MM.1S (cell line): ENCODE data around the gene NCKAP5.

Experiments used
- DNase-seq: peaks from one replicate; pipeline ENCODE4 v3.0.0-alpha.2; 2015
- H2AFZ ChIP-seq: fragments of 300-600 bp; sonication (generic); 2 replicates; pipeline ENCODE4 v1.6.0; 2016; ENCODE audit warnings: antibody characterized with exemption, low read length
- H3F3A ChIP-seq: fragments of 300-600 bp; sonication (generic); 2 replicates; pipeline ENCODE4 v1.6.1; 2016; ENCODE audit warnings: mild to moderate bottlenecking, antibody characterized with exemption, low read length, moderate library complexity, mixed read lengths; ENCODE audit not compliant: insufficient read depth
- H3K27ac ChIP-seq: fragments of 300-600 bp; sonication (generic); 2 replicates; pipeline ENCODE4 v1.5.1; 2016; ENCODE audit warnings: mild to moderate bottlenecking, low read length
- H3K27me3 ChIP-seq: fragments of 300-600 bp; sonication (generic); replicated peaks from 2 replicates; pipeline ENCODE4 v1.6.0; 2016; ENCODE audit warnings: low read length; ENCODE audit not compliant: insufficient read depth
- H3K36me3 ChIP-seq: fragments of 300-600 bp; sonication (generic); replicated peaks from 2 replicates; pipeline ENCODE4 v1.6.1; 2016; ENCODE audit warnings: mild to moderate bottlenecking, low read length, mixed read lengths; ENCODE audit not compliant: insufficient read depth
- H3K4me1 ChIP-seq: fragments of 300-600 bp; sonication (generic); 2 replicates; pipeline ENCODE4 v1.6.1; 2016; ENCODE audit warnings: low read length, mixed read lengths
- H3K4me2 ChIP-seq: fragments of 300-600 bp; sonication (generic); 2 replicates; pipeline ENCODE4 v1.6.0; 2016; ENCODE audit warnings: low read depth, low read length
- H3K4me3 ChIP-seq: fragments of 300-600 bp; sonication (generic); 2 replicates; pipeline ENCODE4 v1.5.1; 2016; ENCODE audit warnings: low read length, mixed read lengths
- H3K79me2 ChIP-seq: fragments of 300-600 bp; sonication (generic); 2 replicates; pipeline ENCODE4 v1.6.1; 2016; ENCODE audit warnings: mixed run types, low read length, mixed read lengths
- H3K9ac ChIP-seq: fragments of 300-600 bp; sonication (generic); 2 replicates; pipeline ENCODE4 v1.6.1; 2016; ENCODE audit warnings: low read length, mixed read lengths
- H3K9me2 ChIP-seq: fragments of 300-600 bp; sonication (generic); replicated peaks from 2 replicates; pipeline ENCODE4 v1.6.1; 2016; ENCODE audit warnings: mild to moderate bottlenecking, low read length, mixed read lengths; ENCODE audit not compliant: insufficient read depth
- H3K9me3 ChIP-seq: fragments of 300-600 bp; sonication (generic); replicated peaks from 2 replicates; pipeline ENCODE4 v1.6.1; 2016; ENCODE audit warnings: mild to moderate bottlenecking, low read length, mixed read lengths; ENCODE audit not compliant: insufficient read depth
- H4K20me1 ChIP-seq: fragments of 300-600 bp; sonication (generic); 2 replicates; pipeline ENCODE4 v1.6.1; 2016; ENCODE audit warnings: mild to moderate bottlenecking, low read length, moderate library complexity, mixed read lengths; ENCODE audit not compliant: insufficient read depth
- CTCF ChIP-seq: fragments of 300-600 bp; sonication (generic); IDR thresholded peaks from 2 replicates; pipeline ENCODE4 v1.5.1; 2016; ENCODE audit warnings: antibody characterized with exemption, low read length, mixed read lengths
- EZH2 ChIP-seq: fragments of 300-600 bp; sonication (generic); optimal IDR thresholded peaks from 2 replicates; pipeline ENCODE3; 2017; ENCODE audit warnings: low read depth, mild to moderate bottlenecking, antibody characterized with exemption, low read length, mixed read lengths
- EZH2phosphoT487 ChIP-seq: fragments of 300-600 bp; sonication (generic); IDR thresholded peaks from 2 replicates; pipeline ENCODE4 v1.6.1; 2018; ENCODE audit warnings: antibody characterized with exemption, low read length

NCKAP5 gene

GRCh38 chr2:132837769-132838168, 730.5 kb downstream of the NCKAP5 start:
- Histone ChIP-seq H3K4me2 (no peak overlapping the region), H3K27me3 (no peaks in the 10 kb centered on the region), H3K79me2 (no peaks in the 10 kb centered on the region), H3K4me1 (no peaks in the 10 kb centered on the region), H3K36me3 (no peaks in the 10 kb centered on the region), H3K9ac (no peak overlapping the region), H3K9me2 (no peaks in the 10 kb centered on the region), H3K4me3 (no peak overlapping the region), H3F3A (no peaks in the 10 kb centered on the region), H4K20me1 (no peaks in the 10 kb centered on the region), H3K27ac (no peak overlapping the region), H3K9me3 (no peaks in the 10 kb centered on the region), H2AFZ (no peak overlapping the region)
- TF ChIP-seq CTCF (no peak), EZH2phosphoT487 (no peak), EZH2 (no peak)
- no peak for DNase-seq

GRCh38 chr2:132830321-132830827, 737.9 kb downstream of the NCKAP5 start:
- H3K9me2 ChIP-seq = no peaks in the 10 kb centered on the region
- no peaks in the 10 kb centered on the region for H3K79me2 ChIP-seq
- no peak overlapping the region for H3K9ac ChIP-seq
- no peak for DNase-seq
- H2AFZ ChIP-seq = no peak overlapping the region
- H3K4me3 ChIP-seq = no peak overlapping the region
- no peaks in the 10 kb centered on the region for H3F3A ChIP-seq
- no peak overlapping the region for H3K27ac ChIP-seq
- TF ChIP-seq CTCF (no peak), EZH2phosphoT487 (no peak), EZH2 (no peak)
- H4K20me1 ChIP-seq = no peaks in the 10 kb centered on the region
- no peaks in the 10 kb centered on the region for H3K9me3 ChIP-seq
- H3K27me3 ChIP-seq = no peaks in the 10 kb centered on the region
- H3K4me1 ChIP-seq = no peaks in the 10 kb centered on the region
- no peak overlapping the region for H3K4me2 ChIP-seq
- H3K36me3 ChIP-seq = no peaks in the 10 kb centered on the region

GRCh38 chr2:132825601-132826000, 742.7 kb downstream of the NCKAP5 start:
- Histone ChIP-seq H3K79me2 (no peaks in the 10 kb centered on the region), H3F3A (no peaks in the 10 kb centered on the region), H3K4me3 (no peak overlapping the region), H3K36me3 (no peaks in the 10 kb centered on the region), H3K9me3 (no peaks in the 10 kb centered on the region), H2AFZ (no peak overlapping the region), H3K27me3 (no peaks in the 10 kb centered on the region), H3K9me2 (no peaks in the 10 kb centered on the region), H3K4me1 (no peaks in the 10 kb centered on the region), H4K20me1 (no peaks in the 10 kb centered on the region), H3K9ac (no peak overlapping the region), H3K4me2 (no peak overlapping the region), H3K27ac (no peak overlapping the region)
- no peak for DNase-seq
- TF ChIP-seq EZH2 (no peak), EZH2phosphoT487 (no peak), CTCF (no peak)

GRCh38 chr2:132824716-132825115, 743.5 kb downstream of the NCKAP5 start:
- H3K9me2 ChIP-seq = no peaks in the 10 kb centered on the region
- H3K36me3 ChIP-seq = no peaks in the 10 kb centered on the region
- TF ChIP-seq EZH2phosphoT487 (no peak), CTCF (no peak), EZH2 (no peak)
- H3K4me1 ChIP-seq = no peaks in the 10 kb centered on the region
- H3K9ac ChIP-seq = no peak overlapping the region
- DNase-seq = no peak
- H2AFZ ChIP-seq = no peak overlapping the region
- no peak overlapping the region for H3K4me2 ChIP-seq
- no peaks in the 10 kb centered on the region for H3F3A ChIP-seq
- H3K4me3 ChIP-seq = no peak overlapping the region
- H3K27ac ChIP-seq = no peak overlapping the region
- no peaks in the 10 kb centered on the region for H3K27me3 ChIP-seq
- no peaks in the 10 kb centered on the region for H3K79me2 ChIP-seq
- no peaks in the 10 kb centered on the region for H3K9me3 ChIP-seq
- no peaks in the 10 kb centered on the region for H4K20me1 ChIP-seq
